Colonic mucosa (tissue), 4 donors: Measurements from ENCODE around the gene SLC46A1. TPM values are rescaled to one million over a fixed set of nuclear protein-coding genes. Genes with fewer than 3 reads are reported as not detected.

ENCODE experiments used
- DNase-seq: peaks from one replicate; pipeline ENCODE4 v3.0.0-alpha.2; 2020
- H3K27ac ChIP-seq: fragments of 200-600 bp; one replicate; pipeline ENCODE4 v1.8.0; 2021
- H3K27me3 ChIP-seq: fragments of 200-600 bp; one replicate; pipeline ENCODE4 v1.8.0; 2021
- H3K36me3 ChIP-seq: fragments of 200-600 bp; one replicate; pipeline ENCODE4 v1.8.0; 2021
- H3K4me1 ChIP-seq: fragments of 200-600 bp; one replicate; pipeline ENCODE4 v1.8.0; 2021; ENCODE audit warnings: mild to moderate bottlenecking
- H3K4me3 ChIP-seq: fragments of 200-600 bp; one replicate; pipeline ENCODE4 v1.8.0; 2021
- H3K9ac ChIP-seq, 2 donors: one replicate each; pipeline ENCODE4 v1.7.0; 2013; ENCODE audit warnings: control low read depth in 2 of 2, low read depth in 2 of 2, low read length in 2 of 2
- H3K9me3 ChIP-seq: fragments of 200-600 bp; one replicate; pipeline ENCODE4 v1.8.0; 2021
- intact Hi-C: fragments of 100-400 bp; cut with DNase I; formaldehyde crosslinking; loops from one replicate; pipeline ENCODE4 v1.14.1; 2022
- total RNA-seq, 2 donors: library from RNA; stranded (reverse); fragmentation: NEBNext Ultra II Directional in 1 of 2; extraction: Animal tissue kit (Norgen Biotek cat#: 25700) in 1 of 2; gene quantifications; one replicate each; pipeline ENCODE4 v1.2.1, GENCODE V29; 2021
- TF ChIP-seq, protein P1 (sequence below): fragments of 200-600 bp; IDR thresholded peaks from one replicate; pipeline ENCODE4 v1.8.0; 2022; ENCODE audit warnings: antibody characterized with exemption, mild to moderate bottlenecking
- donor health status: healthy.
- donor health status: DM: no; HTN: no; CAD: no.
- donor health status: DM: no; HTN: no; CAD: no.

Gene SLC46A1
- total RNA-seq, 2 donors from 2014 or later: 4.3 to 5.4 TPM

DNA sequence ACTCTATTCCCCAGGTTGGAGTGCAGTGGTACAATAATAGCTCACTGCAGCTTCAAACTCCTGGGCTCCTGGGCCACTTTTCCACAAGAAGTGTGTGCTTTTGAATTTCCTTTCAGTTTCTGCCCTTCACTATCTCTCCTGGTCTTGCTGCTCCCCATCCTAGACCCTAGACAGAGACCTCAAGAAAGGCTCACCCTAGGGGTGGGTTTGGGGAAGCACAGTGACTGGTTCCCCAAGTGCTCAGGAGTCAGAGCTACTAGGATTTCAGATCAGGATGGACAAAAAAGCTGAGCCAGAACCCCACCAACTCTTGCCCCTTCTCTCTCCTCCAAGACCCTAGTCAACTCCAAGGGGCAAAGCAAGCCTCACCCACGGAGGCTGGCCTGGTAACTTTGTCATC is 39.4 kb downstream of the SLC46A1 start:
- Histone ChIP-seq H3K9ac (no peak overlapping the region), H3K4me3 (no peak overlapping the region), H3K4me1 (no peaks in the 10 kb centered on the region), H3K9me3 (no peaks in the 10 kb centered on the region), H3K27me3 (no peaks in the 10 kb centered on the region), H3K27ac (no peak overlapping the region), H3K36me3 (peaks cover 4% of the 10 kb centered on the region)
- intact Hi-C loops: no loop called here
- no peak for DNase-seq
- TF ChIP-seq, protein P1, sequence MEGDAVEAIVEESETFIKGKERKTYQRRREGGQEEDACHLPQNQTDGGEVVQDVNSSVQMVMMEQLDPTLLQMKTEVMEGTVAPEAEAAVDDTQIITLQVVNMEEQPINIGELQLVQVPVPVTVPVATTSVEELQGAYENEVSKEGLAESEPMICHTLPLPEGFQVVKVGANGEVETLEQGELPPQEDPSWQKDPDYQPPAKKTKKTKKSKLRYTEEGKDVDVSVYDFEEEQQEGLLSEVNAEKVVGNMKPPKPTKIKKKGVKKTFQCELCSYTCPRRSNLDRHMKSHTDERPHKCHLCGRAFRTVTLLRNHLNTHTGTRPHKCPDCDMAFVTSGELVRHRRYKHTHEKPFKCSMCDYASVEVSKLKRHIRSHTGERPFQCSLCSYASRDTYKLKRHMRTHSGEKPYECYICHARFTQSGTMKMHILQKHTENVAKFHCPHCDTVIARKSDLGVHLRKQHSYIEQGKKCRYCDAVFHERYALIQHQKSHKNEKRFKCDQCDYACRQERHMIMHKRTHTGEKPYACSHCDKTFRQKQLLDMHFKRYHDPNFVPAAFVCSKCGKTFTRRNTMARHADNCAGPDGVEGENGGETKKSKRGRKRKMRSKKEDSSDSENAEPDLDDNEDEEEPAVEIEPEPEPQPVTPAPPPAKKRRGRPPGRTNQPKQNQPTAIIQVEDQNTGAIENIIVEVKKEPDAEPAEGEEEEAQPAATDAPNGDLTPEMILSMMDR: no peak

DNA sequence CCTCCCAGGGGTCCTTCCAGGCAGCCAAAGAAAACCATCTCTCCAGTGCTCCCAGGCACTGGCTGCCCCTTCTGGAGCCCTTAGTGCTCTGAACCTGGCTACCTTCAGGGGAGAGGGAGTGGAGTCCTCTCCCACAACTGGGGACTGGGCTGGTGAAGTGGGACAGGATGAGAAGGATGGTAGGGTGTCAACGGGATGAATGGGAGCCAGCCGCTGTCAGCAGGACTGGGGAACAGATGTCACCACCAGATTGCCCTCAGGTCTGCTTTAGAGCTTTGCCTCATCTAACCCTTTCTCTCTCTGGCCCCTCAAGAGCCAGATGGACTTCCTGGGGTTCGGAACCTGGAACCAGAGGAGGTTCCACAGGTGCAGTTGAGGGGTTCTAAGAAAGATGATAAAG is 40.5 kb downstream of the SLC46A1 start:
- intact Hi-C loops: no loop called here
- TF ChIP-seq, protein P1: no peak
- no peaks in the 10 kb centered on the region for H3K27me3 ChIP-seq
- peaks cover 11% of the 10 kb centered on the region for H3K36me3 ChIP-seq
- H3K27ac ChIP-seq: no peak overlapping the region
- no peak overlapping the region for H3K9ac ChIP-seq
- no peaks in the 10 kb centered on the region for H3K9me3 ChIP-seq
- no peaks in the 10 kb centered on the region for H3K4me1 ChIP-seq
- no peak for DNase-seq
- no peak overlapping the region for H3K4me3 ChIP-seq

DNA sequence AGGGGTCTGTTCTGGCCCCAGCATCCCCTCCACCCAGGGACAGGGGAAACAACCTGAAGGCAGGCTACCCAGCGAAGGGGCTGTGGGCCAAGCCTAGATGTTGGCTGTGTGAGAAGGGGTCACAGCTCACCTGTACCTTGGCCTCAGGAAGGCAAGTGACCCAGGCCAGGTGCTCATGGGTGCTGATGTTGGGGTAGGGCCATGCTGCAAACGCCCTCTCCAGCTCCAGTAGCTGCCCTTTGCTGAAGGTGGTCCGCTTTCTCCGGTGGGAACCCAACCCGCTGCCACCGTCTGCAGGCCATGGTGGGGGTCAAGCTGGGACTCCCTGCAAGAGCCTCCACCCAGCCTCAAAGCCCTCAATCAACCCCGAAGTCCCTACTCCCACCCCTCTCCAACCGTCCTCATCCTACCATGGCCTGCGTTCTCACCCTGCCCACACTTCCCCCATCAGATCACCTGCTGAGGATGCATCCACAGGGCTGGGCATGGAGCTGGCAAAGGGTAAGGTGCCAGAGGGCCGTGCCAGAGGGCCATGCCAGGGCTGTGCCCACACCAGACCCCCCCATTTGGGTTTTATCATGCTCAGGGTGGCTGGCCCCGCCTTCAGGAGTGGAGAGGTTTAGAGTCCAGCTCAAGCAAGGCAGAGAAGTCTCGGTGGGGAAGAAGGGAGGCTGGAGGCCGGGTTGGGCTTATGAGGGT is 41.2 kb downstream of the SLC46A1 start, which contains the start of gene SEBOX:
SEBOX (minus strand) TSS at position 535 of the 699 bp plus-strand sequence; CDS start at position 487, 48 bp downstream.
- no peaks in the 10 kb centered on the region for H3K4me1 ChIP-seq
- no peaks in the 10 kb centered on the region for H3K27me3 ChIP-seq
- DNase-seq: no peak
- TF ChIP-seq, protein P1: no peak
- peaks cover 11% of the 10 kb centered on the region for H3K36me3 ChIP-seq
- H3K9me3 ChIP-seq: no peaks in the 10 kb centered on the region
- H3K27ac ChIP-seq: no peak within 1 kb of the TSS
- H3K9ac ChIP-seq: no peak within 1 kb of the TSS
- intact Hi-C loops: no loop called here
- no peak within 1 kb of the TSS for H3K4me3 ChIP-seq

GRCh38 chr17:28363776-28364650 is 42.0 kb downstream of the SLC46A1 start:
- TF ChIP-seq, protein P1: no peak
- Histone ChIP-seq H3K27ac (no peak overlapping the region), H3K36me3 (peaks cover 11% of the 10 kb centered on the region), H3K4me1 (no peaks in the 10 kb centered on the region), H3K27me3 (no peaks in the 10 kb centered on the region), H3K4me3 (no peak overlapping the region), H3K9me3 (no peaks in the 10 kb centered on the region), H3K9ac (no peak overlapping the region)
- intact Hi-C loops: no loop called here
- DNase-seq: no peak

DNA sequence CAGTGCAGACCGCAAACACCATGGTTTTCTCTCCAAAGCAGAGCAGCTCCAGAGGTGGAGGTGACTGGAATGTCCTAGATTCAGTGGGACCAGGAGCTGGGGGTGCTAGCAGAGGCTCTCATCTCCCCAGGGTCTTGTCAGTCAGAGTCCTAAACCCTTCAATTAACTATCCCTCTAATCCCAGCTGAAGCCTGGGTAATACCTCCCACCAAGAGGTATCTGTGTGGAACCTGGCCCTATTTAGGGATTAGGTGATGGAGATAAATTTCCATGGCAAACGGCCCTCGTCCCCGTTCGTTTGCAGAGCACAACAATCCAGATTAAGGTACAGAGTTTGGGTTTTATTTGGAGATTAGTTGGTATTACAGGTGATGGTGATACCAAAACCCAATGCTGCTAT is 42.8 kb downstream of the SLC46A1 start:
- DNase-seq: no peak
- intact Hi-C loops: no loop called here
- peaks cover 11% of the 10 kb centered on the region for H3K36me3 ChIP-seq
- no peaks in the 10 kb centered on the region for H3K27me3 ChIP-seq
- H3K4me3 ChIP-seq: no peak overlapping the region
- H3K9me3 ChIP-seq: no peaks in the 10 kb centered on the region
- H3K27ac ChIP-seq: no peak overlapping the region
- H3K9ac ChIP-seq: no peak overlapping the region
- H3K4me1 ChIP-seq: peaks cover 6% of the 10 kb centered on the region
- TF ChIP-seq, protein P1: no peak
